Vagina (tissue), 2 donors: Measurements from ENCODE around the gene RHOV. TPM values are rescaled to one million over a fixed set of nuclear protein-coding genes. Genes with fewer than 3 reads are reported as not detected.

Experiments used
- DNase-seq, 2 donors: peaks; one replicate each; pipeline ENCODE4 v3.0.0-alpha.2; 2017; ENCODE audit errors: extremely low spot score in 2 of 2
- H3K27ac ChIP-seq: fragments of 200-600 bp; sonication (generic); one replicate; pipeline ENCODE4 v1.5.1; 2019
- H3K27me3 ChIP-seq: fragments of 200-600 bp; sonication (generic); one replicate; pipeline ENCODE4 v1.5.1; 2019
- H3K36me3 ChIP-seq, 2 donors: fragments of 200-600 bp; sonication (generic); one replicate each; pipeline ENCODE4 v1.5.1; 2017 to 2019
- H3K4me1 ChIP-seq: fragments of 200-600 bp; sonication (generic); one replicate; pipeline ENCODE4 v1.5.1; 2019
- H3K4me3 ChIP-seq, 2 donors: fragments of 200-600 bp; sonication (generic); 1 replicate in 1 of 2; 2 replicates in 1 of 2; pipeline ENCODE4 v1.5.1; 2016 to 2019
- H3K9me3 ChIP-seq: fragments of 200-600 bp; sonication (generic); one replicate; pipeline ENCODE4 v1.5.1; 2019
- POLR2A ChIP-seq, 2 donors: fragments of 450-650 bp; IDR thresholded peaks; one replicate each; pipeline ENCODE4 v1.6.1; 2017; ENCODE audit warnings: antibody characterized with exemption in 2 of 2, mild to moderate bottlenecking in 2 of 2, moderate library complexity in 2 of 2
- POLR2AphosphoS5 ChIP-seq, 2 donors: sonication (generic); formaldehyde crosslinking; IDR thresholded peaks; one replicate each; pipeline ENCODE4 v1.9.0; 2017; ENCODE audit warnings: antibody characterized with exemption in 2 of 2, mild to moderate bottlenecking in 2 of 2, low read depth in 1 of 2; ENCODE audit not compliant: insufficient read depth in 1 of 2
- intact Hi-C: fragments of 100-400 bp; cut with DNase I; formaldehyde crosslinking; loops from one replicate; pipeline ENCODE4 v1.15.1; 2023
- total RNA-seq: library from RNA; depleted of rRNA; stranded (reverse); fragments of >200 nt; gene quantifications from one replicate; pipeline ENCODE4 v1.2.3, GENCODE V29; 2016
- TF ChIP-seq, protein P1 (sequence below), 3 experiments: fragments of 450-650 bp in 2 of 3; fragments of 200-600 bp in 1 of 3; sonication (generic) in 1 of 3; IDR thresholded peaks; one replicate each; pipeline ENCODE4 v1.5.1; 2017 to 2019; ENCODE audit warnings: antibody characterized with exemption in 3 of 3, mild to moderate bottlenecking in 2 of 3, moderate library complexity in 2 of 3

Gene RHOV
- total RNA-seq, 1 donor from 2014 or later, result 32.9 TPM

- no peak for TF ChIP-seq POLR2A (IDR thresholded peaks at IDR 0.05)
- TF ChIP-seq POLR2AphosphoS5 (IDR thresholded peaks at IDR 0.05; ENCODE audit: insufficient read depth in 1 of 2, low read depth in 1 of 2), result no peak
- TF ChIP-seq, protein P1, sequence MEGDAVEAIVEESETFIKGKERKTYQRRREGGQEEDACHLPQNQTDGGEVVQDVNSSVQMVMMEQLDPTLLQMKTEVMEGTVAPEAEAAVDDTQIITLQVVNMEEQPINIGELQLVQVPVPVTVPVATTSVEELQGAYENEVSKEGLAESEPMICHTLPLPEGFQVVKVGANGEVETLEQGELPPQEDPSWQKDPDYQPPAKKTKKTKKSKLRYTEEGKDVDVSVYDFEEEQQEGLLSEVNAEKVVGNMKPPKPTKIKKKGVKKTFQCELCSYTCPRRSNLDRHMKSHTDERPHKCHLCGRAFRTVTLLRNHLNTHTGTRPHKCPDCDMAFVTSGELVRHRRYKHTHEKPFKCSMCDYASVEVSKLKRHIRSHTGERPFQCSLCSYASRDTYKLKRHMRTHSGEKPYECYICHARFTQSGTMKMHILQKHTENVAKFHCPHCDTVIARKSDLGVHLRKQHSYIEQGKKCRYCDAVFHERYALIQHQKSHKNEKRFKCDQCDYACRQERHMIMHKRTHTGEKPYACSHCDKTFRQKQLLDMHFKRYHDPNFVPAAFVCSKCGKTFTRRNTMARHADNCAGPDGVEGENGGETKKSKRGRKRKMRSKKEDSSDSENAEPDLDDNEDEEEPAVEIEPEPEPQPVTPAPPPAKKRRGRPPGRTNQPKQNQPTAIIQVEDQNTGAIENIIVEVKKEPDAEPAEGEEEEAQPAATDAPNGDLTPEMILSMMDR (IDR thresholded peaks at IDR 0.05), result no peak
- Histone ChIP-seq H3K27me3 (no peaks in the 10 kb centered on the region), H3K4me1 (peaks cover 16% of the 10 kb centered on the region), H3K4me3 (no peak overlapping the region), H3K27ac (no peak overlapping the region), H3K9me3 (no peaks in the 10 kb centered on the region), H3K36me3 (no peaks in the 10 kb centered on the region)
- intact Hi-C loops, result no loop called here
- DNase-seq, result no peak
These were observed 23.4 kb downstream of the RHOV start for GRCh38 chr15:40850576-40851112.

GRCh38 chr15:40847223-40847961 is 26.6 kb downstream of the RHOV start:
- Histone ChIP-seq H3K4me3 (peak overlapping the region in 1 of 2 donors; percentile 54), H3K36me3 (no peaks in the 10 kb centered on the region), H3K9me3 (no peaks in the 10 kb centered on the region), H3K27ac (peak overlapping the region; percentile 70), H3K4me1 (peaks cover 34% of the 10 kb centered on the region), H3K27me3 (no peaks in the 10 kb centered on the region)
- no peak for DNase-seq
- TF ChIP-seq, protein P1 (IDR thresholded peaks at IDR 0.05), result no peak
- peak; percentile 10 to 17 for TF ChIP-seq POLR2AphosphoS5 (IDR thresholded peaks at IDR 0.05; ENCODE audit: insufficient read depth in 1 of 2, low read depth in 1 of 2)
- intact Hi-C loops, result no loop called here

DNA sequence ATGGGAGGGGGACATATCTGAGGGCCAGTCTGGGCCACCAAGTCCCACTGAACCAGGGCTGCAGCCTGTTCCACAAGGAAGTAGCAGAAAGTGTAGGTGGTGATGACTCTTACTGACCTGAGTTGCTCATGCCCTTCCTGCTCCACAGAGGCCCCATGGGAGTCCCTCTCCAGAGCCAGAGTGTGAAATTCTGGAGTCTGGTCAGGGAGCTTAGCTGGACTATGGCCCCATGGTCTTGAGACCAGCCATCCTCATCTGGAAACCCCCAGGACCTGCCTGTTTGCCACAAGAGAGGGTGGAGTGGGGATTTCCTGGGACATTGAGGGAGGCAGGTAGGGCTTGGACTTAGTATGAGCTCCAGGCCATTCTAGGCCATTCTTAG is 27.2 kb downstream of the RHOV start:
- Histone ChIP-seq H3K4me1 (peaks cover 34% of the 10 kb centered on the region), H3K9me3 (no peaks in the 10 kb centered on the region), H3K36me3 (no peaks in the 10 kb centered on the region), H3K4me3 (peak overlapping the region in 1 of 2 donors; percentile 54), H3K27ac (peak overlapping the region; percentile 70), H3K27me3 (no peaks in the 10 kb centered on the region)
- intact Hi-C loops, result no loop called here
- no peak for DNase-seq
- TF ChIP-seq, protein P1 (IDR thresholded peaks at IDR 0.05), result no peak
- TF ChIP-seq POLR2AphosphoS5 (IDR thresholded peaks at IDR 0.05; ENCODE audit: insufficient read depth in 1 of 2, low read depth in 1 of 2), result no peak
- no peak for TF ChIP-seq POLR2A (IDR thresholded peaks at IDR 0.05)

- no peaks in the 10 kb centered on the region for H3K36me3 ChIP-seq
- no peaks in the 10 kb centered on the region for H3K27me3 ChIP-seq
- peaks cover 34% of the 10 kb centered on the region for H3K4me1 ChIP-seq
- peak overlapping the region; percentile 70 for H3K27ac ChIP-seq
- no peaks in the 10 kb centered on the region for H3K9me3 ChIP-seq
- intact Hi-C loops, result no loop called here
- peak overlapping the region; percentile 4 to 54 for H3K4me3 ChIP-seq
- TF ChIP-seq, protein P1 (IDR thresholded peaks at IDR 0.05), result no peak
- TF ChIP-seq POLR2AphosphoS5 (IDR thresholded peaks at IDR 0.05; ENCODE audit: insufficient read depth in 1 of 2, low read depth in 1 of 2), result peak; percentile 38 to 42
- TF ChIP-seq POLR2A (IDR thresholded peaks at IDR 0.05), result no peak
- no peak for DNase-seq
These were observed 28.3 kb downstream of the RHOV start for GRCh38 chr15:40845511-40846284.
